Measurements from ENCODE around the gene TEX13D. TPM values are rescaled to one million over a fixed set of nuclear protein-coding genes. Genes with fewer than 3 reads are reported as not detected.

Gene TEX13D
- total and polyA plus RNA-seq, 2 experiments from 2014 or later = not detected

DNA sequence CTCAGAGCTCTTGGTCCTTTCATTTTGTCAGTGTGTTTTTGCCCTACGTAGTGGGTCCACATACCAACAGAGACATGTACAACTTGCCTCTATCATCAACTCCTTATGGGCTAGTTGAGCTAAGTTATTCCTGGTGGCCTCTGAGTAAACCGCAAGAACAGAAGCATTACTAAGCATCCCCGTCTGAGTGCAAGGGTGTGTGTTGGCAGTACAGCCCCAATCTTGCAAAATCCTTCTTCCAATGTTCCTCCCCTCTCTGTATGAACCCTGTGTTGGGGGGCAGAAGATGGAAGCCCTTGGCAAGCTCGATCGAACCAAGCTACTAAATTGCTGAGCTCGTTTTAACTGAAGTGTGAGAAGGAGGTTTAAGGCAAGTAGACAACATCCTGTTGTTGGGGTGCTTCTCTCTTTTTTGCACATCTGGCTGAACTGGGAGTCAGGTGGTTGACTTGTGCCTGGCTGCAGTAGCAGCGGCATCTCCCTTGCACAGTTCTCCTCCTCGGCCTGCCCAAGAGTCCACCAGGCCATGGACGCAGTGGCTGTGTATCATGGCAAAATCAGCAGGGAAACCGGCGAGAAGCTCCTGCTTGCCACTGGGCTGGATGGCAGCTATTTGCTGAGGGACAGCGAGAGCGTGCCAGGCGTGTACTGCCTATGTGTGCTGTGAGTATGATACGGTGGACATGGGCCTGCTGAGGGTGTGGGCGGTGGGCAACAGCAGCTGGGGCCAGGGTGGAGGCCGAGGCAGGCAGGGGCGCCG, 13.8 kb downstream of the TEX13D start, which contains the start of gene SH2D1A:
SH2D1A (plus strand) TSS at position 447 of the 760 bp plus-strand sequence; CDS start at position 527, 80 bp downstream.
- H3K9me3 ChIP-seq (ENCODE audit: low read depth) = no peaks in the 10 kb centered on the region
- H3K27ac ChIP-seq = no peak within 1 kb of the TSS
- H2AFZ ChIP-seq = no peak within 1 kb of the TSS
- H3K4me1 ChIP-seq (ENCODE audit: insufficient read depth) = no peaks in the 10 kb centered on the region
- no peaks in the 10 kb centered on the region for H3K79me2 ChIP-seq
- no peaks in the 10 kb centered on the region for H4K20me1 ChIP-seq (ENCODE audit: insufficient read depth, poor library complexity, severe bottlenecking)
- DNase-seq (ENCODE audit: low spot score) = no peak
- H3K9me2 ChIP-seq (replicated peaks; ENCODE audit: insufficient read depth) = no peaks in the 10 kb centered on the region
- TF ChIP-seq EZH2phosphoT487 (IDR thresholded peaks at IDR 0.05; ENCODE audit: low read depth, severe bottlenecking, unreplicated experiment) (no peak), EZH2 (IDR thresholded peaks at IDR 0.05; ENCODE audit: borderline replicate concordance) (no peak)
- TF ChIP-seq, protein P1, sequence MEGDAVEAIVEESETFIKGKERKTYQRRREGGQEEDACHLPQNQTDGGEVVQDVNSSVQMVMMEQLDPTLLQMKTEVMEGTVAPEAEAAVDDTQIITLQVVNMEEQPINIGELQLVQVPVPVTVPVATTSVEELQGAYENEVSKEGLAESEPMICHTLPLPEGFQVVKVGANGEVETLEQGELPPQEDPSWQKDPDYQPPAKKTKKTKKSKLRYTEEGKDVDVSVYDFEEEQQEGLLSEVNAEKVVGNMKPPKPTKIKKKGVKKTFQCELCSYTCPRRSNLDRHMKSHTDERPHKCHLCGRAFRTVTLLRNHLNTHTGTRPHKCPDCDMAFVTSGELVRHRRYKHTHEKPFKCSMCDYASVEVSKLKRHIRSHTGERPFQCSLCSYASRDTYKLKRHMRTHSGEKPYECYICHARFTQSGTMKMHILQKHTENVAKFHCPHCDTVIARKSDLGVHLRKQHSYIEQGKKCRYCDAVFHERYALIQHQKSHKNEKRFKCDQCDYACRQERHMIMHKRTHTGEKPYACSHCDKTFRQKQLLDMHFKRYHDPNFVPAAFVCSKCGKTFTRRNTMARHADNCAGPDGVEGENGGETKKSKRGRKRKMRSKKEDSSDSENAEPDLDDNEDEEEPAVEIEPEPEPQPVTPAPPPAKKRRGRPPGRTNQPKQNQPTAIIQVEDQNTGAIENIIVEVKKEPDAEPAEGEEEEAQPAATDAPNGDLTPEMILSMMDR (IDR thresholded peaks at IDR 0.05; ENCODE audit: poor library complexity) = no peak
- H3K27me3 ChIP-seq = no peaks in the 10 kb centered on the region
- H3K36me3 ChIP-seq (replicated peaks; ENCODE audit: insufficient read depth, low read depth) = no peaks in the 10 kb centered on the region
- H3K4me2 ChIP-seq = no peak within 1 kb of the TSS
- no peak within 1 kb of the TSS for H3K4me3 ChIP-seq
- WGBS (ENCODE audit: low lambda C conversion rate, missing lambda C conversion rate) = 92% methylated on average over 19 of the region's 19 CpGs

DNA sequence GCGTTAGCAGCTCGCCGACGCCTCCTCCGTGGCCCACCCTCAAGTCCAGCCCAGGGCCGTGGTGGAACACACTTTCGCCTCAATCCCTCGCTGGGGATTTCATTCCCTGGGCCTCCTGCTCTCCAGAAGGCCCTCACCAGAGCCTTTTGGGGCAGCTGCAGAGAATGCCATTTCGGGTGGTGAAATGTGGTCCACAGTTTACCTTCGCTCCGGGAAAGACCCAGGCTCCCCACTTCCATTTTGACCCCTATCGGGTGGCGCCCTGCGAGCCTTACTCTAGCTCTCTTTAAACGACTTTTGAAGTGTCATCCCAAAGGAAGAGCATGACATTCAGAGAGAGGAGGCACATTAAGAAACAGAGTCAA, 14.4 kb downstream of the TEX13D start:
- H3K36me3 ChIP-seq (replicated peaks; ENCODE audit: insufficient read depth, low read depth) = no peaks in the 10 kb centered on the region
- DNase-seq (ENCODE audit: low spot score) = no peak
- no peaks in the 10 kb centered on the region for H3K79me2 ChIP-seq
- WGBS (ENCODE audit: low lambda C conversion rate, missing lambda C conversion rate) = 85% methylated on average over 15 of the region's 15 CpGs
- no peak overlapping the region for H3K4me2 ChIP-seq
- H3K27ac ChIP-seq = no peak overlapping the region
- no peak overlapping the region for H3K4me3 ChIP-seq
- H4K20me1 ChIP-seq (ENCODE audit: insufficient read depth, poor library complexity, severe bottlenecking) = no peaks in the 10 kb centered on the region
- H3K9me3 ChIP-seq (ENCODE audit: low read depth) = no peaks in the 10 kb centered on the region
- H2AFZ ChIP-seq = no peak overlapping the region
- H3K27me3 ChIP-seq = no peaks in the 10 kb centered on the region
- no peaks in the 10 kb centered on the region for H3K4me1 ChIP-seq (ENCODE audit: insufficient read depth)
- TF ChIP-seq, protein P1 (IDR thresholded peaks at IDR 0.05; ENCODE audit: poor library complexity) = no peak
- TF ChIP-seq EZH2phosphoT487 (IDR thresholded peaks at IDR 0.05; ENCODE audit: low read depth, severe bottlenecking, unreplicated experiment) = no peak
- no peak for TF ChIP-seq EZH2 (IDR thresholded peaks at IDR 0.05; ENCODE audit: borderline replicate concordance)
- no peaks in the 10 kb centered on the region for H3K9me2 ChIP-seq (replicated peaks; ENCODE audit: insufficient read depth)

DNA sequence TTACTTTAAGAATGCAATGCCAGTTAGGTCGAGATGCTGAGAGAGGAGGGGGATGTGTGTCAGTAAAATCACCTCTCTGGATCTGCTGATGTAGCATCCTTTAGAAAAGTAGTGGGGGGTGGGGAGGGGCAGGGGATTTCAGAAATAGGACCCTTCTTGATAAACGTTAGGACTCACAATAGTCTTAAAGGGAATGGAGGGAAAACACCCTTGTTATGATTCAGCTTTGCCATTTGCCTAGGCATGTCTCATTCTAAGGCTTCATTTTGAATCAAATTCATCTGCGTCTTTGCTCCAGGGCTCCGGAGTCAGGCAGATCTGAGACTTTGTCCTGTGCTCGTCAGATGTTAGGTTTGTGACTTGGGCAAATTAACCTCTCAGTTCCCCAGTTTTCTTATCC, 14.8 kb downstream of the TEX13D start:
- Histone ChIP-seq H3K27me3 (no peaks in the 10 kb centered on the region), H3K4me2 (no peak overlapping the region), H3K4me1 (ENCODE audit: insufficient read depth) (no peaks in the 10 kb centered on the region), H4K20me1 (ENCODE audit: insufficient read depth, poor library complexity, severe bottlenecking) (no peaks in the 10 kb centered on the region), H3K36me3 (replicated peaks; ENCODE audit: insufficient read depth, low read depth) (no peaks in the 10 kb centered on the region), H3K9me3 (ENCODE audit: low read depth) (no peaks in the 10 kb centered on the region), H3K79me2 (no peaks in the 10 kb centered on the region), H3K27ac (no peak overlapping the region), H3K4me3 (no peak overlapping the region), H3K9me2 (replicated peaks; ENCODE audit: insufficient read depth) (no peaks in the 10 kb centered on the region), H2AFZ (no peak overlapping the region)
- DNase-seq (ENCODE audit: low spot score) = no peak
- TF ChIP-seq, protein P1 (IDR thresholded peaks at IDR 0.05; ENCODE audit: poor library complexity) = no peak
- TF ChIP-seq EZH2phosphoT487 (IDR thresholded peaks at IDR 0.05; ENCODE audit: low read depth, severe bottlenecking, unreplicated experiment) (no peak), EZH2 (IDR thresholded peaks at IDR 0.05; ENCODE audit: borderline replicate concordance) (no peak)
- WGBS (ENCODE audit: low lambda C conversion rate, missing lambda C conversion rate) = 52% methylated on average over 5 of the region's 5 CpGs

All from hepatocyte (in vitro differentiated cells).